K562 (cell line): Measurements from ENCODE around the gene NADSYN1.

Source experiments
- CEBPB ChIP-seq: fragments of 450-650 bp; IDR thresholded peaks from 2 replicates; pipeline ENCODE4 v1.6.1; 2016; ENCODE audit warnings: missing genetic modification characterization, missing compliant biosample characterization
- CTCF ChIP-seq, 3 experiments: IDR thresholded peaks in 2 of 3; conservative IDR thresholded peaks in 1 of 3; 2 replicates each; pipeline ENCODE4 v1.5.1; 2011 to 2012; ENCODE audit warnings: low read length in 3 of 3, mild to moderate bottlenecking in 3 of 3, control low read depth in 2 of 3, improper control_type of control experiment in 1 of 3, inconsistent platforms in 1 of 3, low read depth in 1 of 3, mixed read lengths in 1 of 3, moderate library complexity in 1 of 3; ENCODE audit not compliant: insufficient read depth in 2 of 3
- ETV5 ChIP-seq: sonication (generic); formaldehyde crosslinking; IDR thresholded peaks from 2 replicates; pipeline ENCODE4 v1.4.0; 2020; ENCODE audit warnings: low read depth, mild to moderate bottlenecking, missing genetic modification reagents
- ETV6 ChIP-seq, 3 experiments: fragments of 150-350 bp in 1 of 3; sonication (generic) in 1 of 3; formaldehyde crosslinking in 1 of 3; IDR thresholded peaks; 2 replicates each; pipeline versions ENCODE4 v1.6.1 to v1.8.0; 2014 to 2022; ENCODE audit warnings: borderline replicate concordance in 2 of 3, low read depth in 2 of 3, antibody characterized with exemption in 1 of 3, low read length in 1 of 3, mild to moderate bottlenecking in 1 of 3, missing genetic modification reagents in 1 of 3
- JUNB ChIP-seq: fragments of 450-650 bp; formaldehyde crosslinking; conservative IDR thresholded peaks from 2 replicates; pipeline ENCODE4 v1.4.0; 2020; ENCODE audit warnings: mild to moderate bottlenecking
- MEF2A ChIP-seq: IDR thresholded peaks from 2 replicates; pipeline ENCODE4 v1.6.1; 2011; ENCODE audit warnings: low read depth, mild to moderate bottlenecking, low read length, moderate library complexity; ENCODE audit not compliant: control insufficient read depth
- MYC ChIP-seq, 2 experiments: fragments of 250-450 bp in 1 of 2; sonication (Bioruptor Pico) in 1 of 2; IDR thresholded peaks; 2 replicates each; pipeline versions ENCODE4 v1.5.1 to v1.6.1; 2012 to 2021; ENCODE audit warnings: low read depth in 2 of 2, borderline replicate concordance in 1 of 2, improper control_type of control experiment in 1 of 2, low read length in 1 of 2, mild to moderate bottlenecking in 1 of 2, moderate library complexity in 1 of 2
- PRDM10 ChIP-seq: fragments of 450-650 bp; IDR thresholded peaks from 2 replicates; pipeline ENCODE4 v1.6.1; 2018; ENCODE audit not compliant: partially characterized antibody
- ZNF23 ChIP-seq: fragments of 250-450 bp; sonication (Bioruptor Pico); IDR thresholded peaks from 2 replicates; pipeline ENCODE4 v1.4.0; 2020; ENCODE audit warnings: mild to moderate bottlenecking
- ZNF232 ChIP-seq: sonication (generic); formaldehyde crosslinking; IDR thresholded peaks from 2 replicates; pipeline ENCODE4 v1.8.0; 2022; ENCODE audit warnings: mild to moderate bottlenecking, missing genetic modification reagents
- ZNF431 ChIP-seq: sonication (generic); formaldehyde crosslinking; IDR thresholded peaks from 2 replicates; pipeline ENCODE4 v1.8.0; 2022; ENCODE audit warnings: mild to moderate bottlenecking, missing genetic modification reagents

- TF ChIP-seq ZNF431 (CRISPR knock-in tag) (no peak), ETV6 (IDR thresholded peaks at IDR 0.05; ENCODE audit: borderline replicate concordance in 1 of 2, low read depth in 2 of 2, low read length in 1 of 2) (no peak), ETV6 (CRISPR knock-in tag; IDR thresholded peaks at IDR 0.05; ENCODE audit: borderline replicate concordance) (no peak), ZNF232 (no peak), MYC (IDR thresholded peaks at IDR 0.05; ENCODE audit: low read depth, low read length) (no peak), MYC (CRISPR knock-in tag; IDR thresholded peaks at IDR 0.05; ENCODE audit: borderline replicate concordance, low read depth) (no peak), CEBPB (tag) (no peak), PRDM10 (no peak), JUNB (CRISPR knock-in tag) (no peak), ETV5 (CRISPR knock-in tag) (no peak), MEF2A (no peak), ZNF23 (no peak), CTCF (IDR thresholded peaks at IDR 0.05 in 2 of 3, conservative IDR thresholded peaks at IDR 0.05 in 1 of 3; ENCODE audit: insufficient read depth in 2 of 3, low read depth in 1 of 3, low read length in 3 of 3) (no peak)
Observed at GRCh38 chr11:71474141-71474770, 21.3 kb downstream of the NADSYN1 start.
